Measurements from ENCODE around the gene DLG2.

Gene DLG2

DNA sequence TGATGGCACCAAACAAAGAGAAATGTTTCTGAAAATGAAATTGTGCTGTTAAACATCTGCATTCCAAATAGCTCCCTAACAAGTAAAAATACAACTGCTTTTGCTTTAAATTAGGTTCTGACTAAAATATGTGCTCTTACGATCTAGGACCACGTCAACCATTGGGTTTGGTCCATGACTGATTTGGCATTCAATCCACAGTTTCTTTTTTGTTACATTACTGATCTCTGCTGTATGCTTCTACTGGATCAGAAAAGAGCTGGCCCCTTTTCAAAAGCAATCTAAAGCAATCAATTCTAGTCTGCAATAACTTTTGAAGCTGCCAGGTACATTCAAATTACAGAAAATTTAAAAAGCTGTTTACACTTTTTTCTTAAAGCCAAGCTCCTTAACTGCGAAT, 1293.9 kb downstream of the DLG2 start:
- TF ChIP-seq SIN3A (IDR thresholded peaks at IDR 0.05; ENCODE audit: borderline replicate concordance, insufficient read depth, low read length) (no peak), POLR2AphosphoS5 (IDR thresholded peaks at IDR 0.05; ENCODE audit: low read depth, low read length) (no peak), TAF1 (IDR thresholded peaks at IDR 0.05; ENCODE audit: borderline replicate concordance, insufficient read depth, low read length) (no peak), FOXP2 (optimal IDR thresholded peaks at IDR 0.05; ENCODE audit: borderline replicate concordance, extremely low read depth, extremely low read length, insufficient read depth) (no peak)
- TF ChIP-seq, protein P1, sequence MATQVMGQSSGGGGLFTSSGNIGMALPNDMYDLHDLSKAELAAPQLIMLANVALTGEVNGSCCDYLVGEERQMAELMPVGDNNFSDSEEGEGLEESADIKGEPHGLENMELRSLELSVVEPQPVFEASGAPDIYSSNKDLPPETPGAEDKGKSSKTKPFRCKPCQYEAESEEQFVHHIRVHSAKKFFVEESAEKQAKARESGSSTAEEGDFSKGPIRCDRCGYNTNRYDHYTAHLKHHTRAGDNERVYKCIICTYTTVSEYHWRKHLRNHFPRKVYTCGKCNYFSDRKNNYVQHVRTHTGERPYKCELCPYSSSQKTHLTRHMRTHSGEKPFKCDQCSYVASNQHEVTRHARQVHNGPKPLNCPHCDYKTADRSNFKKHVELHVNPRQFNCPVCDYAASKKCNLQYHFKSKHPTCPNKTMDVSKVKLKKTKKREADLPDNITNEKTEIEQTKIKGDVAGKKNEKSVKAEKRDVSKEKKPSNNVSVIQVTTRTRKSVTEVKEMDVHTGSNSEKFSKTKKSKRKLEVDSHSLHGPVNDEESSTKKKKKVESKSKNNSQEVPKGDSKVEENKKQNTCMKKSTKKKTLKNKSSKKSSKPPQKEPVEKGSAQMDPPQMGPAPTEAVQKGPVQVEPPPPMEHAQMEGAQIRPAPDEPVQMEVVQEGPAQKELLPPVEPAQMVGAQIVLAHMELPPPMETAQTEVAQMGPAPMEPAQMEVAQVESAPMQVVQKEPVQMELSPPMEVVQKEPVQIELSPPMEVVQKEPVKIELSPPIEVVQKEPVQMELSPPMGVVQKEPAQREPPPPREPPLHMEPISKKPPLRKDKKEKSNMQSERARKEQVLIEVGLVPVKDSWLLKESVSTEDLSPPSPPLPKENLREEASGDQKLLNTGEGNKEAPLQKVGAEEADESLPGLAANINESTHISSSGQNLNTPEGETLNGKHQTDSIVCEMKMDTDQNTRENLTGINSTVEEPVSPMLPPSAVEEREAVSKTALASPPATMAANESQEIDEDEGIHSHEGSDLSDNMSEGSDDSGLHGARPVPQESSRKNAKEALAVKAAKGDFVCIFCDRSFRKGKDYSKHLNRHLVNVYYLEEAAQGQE (IDR thresholded peaks at IDR 0.05; ENCODE audit: insufficient read depth in 1 of 2, low read depth in 2 of 2, low read length in 2 of 2), result no peak

DNA sequence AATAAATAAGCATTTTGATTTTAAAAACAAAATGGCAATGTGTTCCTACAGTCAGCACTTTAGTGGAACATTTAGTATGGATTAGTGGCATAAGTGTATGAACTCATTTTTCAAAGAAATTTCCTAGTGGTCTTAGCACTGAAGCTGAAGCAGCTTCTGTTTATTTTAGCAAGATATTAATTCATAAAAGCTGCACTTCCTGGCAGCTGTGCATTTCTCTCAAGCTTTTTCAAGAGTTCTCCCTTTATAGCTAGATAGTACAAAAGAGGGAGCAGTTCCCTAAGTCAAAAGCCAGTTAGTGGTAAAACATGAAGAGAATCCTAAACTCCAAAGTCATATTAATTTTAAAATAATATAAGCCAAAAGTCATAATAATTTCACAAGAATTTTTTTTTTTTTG, 1304.9 kb downstream of the DLG2 start:
- no peak for TF ChIP-seq TAF1 (IDR thresholded peaks at IDR 0.05; ENCODE audit: borderline replicate concordance, insufficient read depth, low read length)
- TF ChIP-seq SIN3A (IDR thresholded peaks at IDR 0.05; ENCODE audit: borderline replicate concordance, insufficient read depth, low read length), result no peak
- no peak for TF ChIP-seq FOXP2 (optimal IDR thresholded peaks at IDR 0.05; ENCODE audit: borderline replicate concordance, extremely low read depth, extremely low read length, insufficient read depth)
- TF ChIP-seq, protein P1 (IDR thresholded peaks at IDR 0.05; ENCODE audit: insufficient read depth in 1 of 2, low read depth in 2 of 2, low read length in 2 of 2), result no peak
- no peak for TF ChIP-seq POLR2AphosphoS5 (IDR thresholded peaks at IDR 0.05; ENCODE audit: low read depth, low read length)

DNA sequence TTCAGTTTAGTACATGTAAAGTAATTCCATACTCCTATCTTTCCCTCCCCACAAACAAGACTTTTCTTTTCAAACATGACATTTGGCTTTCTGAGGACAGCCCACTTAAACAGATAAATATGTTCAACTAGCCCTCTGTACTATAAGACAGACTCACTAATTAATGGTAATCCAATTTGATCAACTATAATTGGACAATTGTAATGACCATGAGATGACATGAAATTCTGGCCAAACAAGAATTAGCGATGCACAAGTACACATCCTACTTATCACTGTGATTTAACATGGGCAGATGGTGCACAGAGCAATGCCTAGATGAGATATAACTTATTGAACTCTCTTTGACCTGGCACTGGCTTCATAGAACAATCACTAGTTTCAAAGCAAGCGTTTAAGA, 1307.3 kb downstream of the DLG2 start:
- TF ChIP-seq POLR2AphosphoS5 (IDR thresholded peaks at IDR 0.05; ENCODE audit: low read depth, low read length) (no peak), SIN3A (IDR thresholded peaks at IDR 0.05; ENCODE audit: borderline replicate concordance, insufficient read depth, low read length) (no peak), FOXP2 (optimal IDR thresholded peaks at IDR 0.05; ENCODE audit: borderline replicate concordance, extremely low read depth, extremely low read length, insufficient read depth) (no peak), TAF1 (IDR thresholded peaks at IDR 0.05; ENCODE audit: borderline replicate concordance, insufficient read depth, low read length) (no peak)
- TF ChIP-seq, protein P1 (IDR thresholded peaks at IDR 0.05; ENCODE audit: insufficient read depth in 1 of 2, low read depth in 2 of 2, low read length in 2 of 2), result no peak

DNA sequence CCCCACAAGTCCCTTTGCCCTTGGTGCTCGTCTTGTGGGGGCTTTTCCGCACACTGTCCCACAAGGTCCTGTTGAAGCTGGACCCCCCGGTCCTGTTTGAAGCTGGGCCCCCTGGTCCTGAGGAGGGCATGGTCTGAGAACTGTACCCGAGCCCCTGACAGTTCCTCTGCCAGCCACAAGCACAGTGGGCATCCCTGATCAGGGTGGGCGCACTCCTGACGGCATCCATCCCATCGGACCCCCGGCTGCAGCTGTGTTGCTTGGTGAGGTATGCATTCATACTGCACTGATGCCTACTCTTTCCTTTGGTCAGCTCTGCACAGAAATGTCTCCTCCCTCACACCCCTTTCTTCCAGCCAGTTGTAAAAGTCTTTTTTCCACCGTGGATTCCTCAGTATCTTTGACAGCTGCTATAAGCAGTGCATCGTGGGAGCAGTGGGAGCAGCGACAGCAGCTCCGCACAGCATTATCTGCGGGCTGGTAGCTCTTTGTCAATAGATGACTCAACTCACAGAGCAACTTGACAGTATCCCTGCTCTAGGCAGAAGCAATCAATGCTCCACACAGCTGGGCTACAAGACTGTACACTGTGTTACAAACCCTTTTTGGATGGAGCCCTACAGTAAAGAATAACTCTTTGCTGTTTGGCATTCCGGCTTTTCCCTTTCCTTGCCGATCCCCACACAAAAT, 1310.1 kb downstream of the DLG2 start:
- TF ChIP-seq SIN3A (IDR thresholded peaks at IDR 0.05; ENCODE audit: borderline replicate concordance, insufficient read depth, low read length) (no peak), TAF1 (IDR thresholded peaks at IDR 0.05; ENCODE audit: borderline replicate concordance, insufficient read depth, low read length) (no peak), POLR2AphosphoS5 (IDR thresholded peaks at IDR 0.05; ENCODE audit: low read depth, low read length) (no peak), FOXP2 (optimal IDR thresholded peaks at IDR 0.05; ENCODE audit: borderline replicate concordance, extremely low read depth, extremely low read length, insufficient read depth) (no peak)
- TF ChIP-seq, protein P1 (IDR thresholded peaks at IDR 0.05; ENCODE audit: insufficient read depth in 1 of 2, low read depth in 2 of 2, low read length in 2 of 2), result no peak
